ENCODE data around the gene THBS2.

DNA sequence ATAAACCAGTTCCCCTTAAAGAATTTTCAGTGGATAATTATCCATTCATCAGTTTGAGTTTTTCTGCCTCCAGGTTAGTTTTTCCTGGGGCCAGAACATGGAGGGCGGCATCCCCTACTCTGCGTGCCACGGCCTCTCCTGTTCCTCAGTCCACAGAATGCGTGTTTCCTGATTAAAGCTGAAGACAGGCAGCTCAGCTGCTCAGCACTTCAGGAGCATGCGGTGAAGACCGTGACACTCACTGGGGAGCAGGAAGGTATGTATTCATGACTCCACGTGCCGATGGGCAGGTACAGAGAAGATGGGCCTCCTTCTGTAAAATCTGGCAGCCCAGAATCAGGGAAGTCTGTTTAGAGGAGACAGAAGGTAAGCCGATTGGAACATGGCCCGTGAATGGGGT lies 2.0 kb upstream of the THBS2 start:
- TF ChIP-seq, protein P1, sequence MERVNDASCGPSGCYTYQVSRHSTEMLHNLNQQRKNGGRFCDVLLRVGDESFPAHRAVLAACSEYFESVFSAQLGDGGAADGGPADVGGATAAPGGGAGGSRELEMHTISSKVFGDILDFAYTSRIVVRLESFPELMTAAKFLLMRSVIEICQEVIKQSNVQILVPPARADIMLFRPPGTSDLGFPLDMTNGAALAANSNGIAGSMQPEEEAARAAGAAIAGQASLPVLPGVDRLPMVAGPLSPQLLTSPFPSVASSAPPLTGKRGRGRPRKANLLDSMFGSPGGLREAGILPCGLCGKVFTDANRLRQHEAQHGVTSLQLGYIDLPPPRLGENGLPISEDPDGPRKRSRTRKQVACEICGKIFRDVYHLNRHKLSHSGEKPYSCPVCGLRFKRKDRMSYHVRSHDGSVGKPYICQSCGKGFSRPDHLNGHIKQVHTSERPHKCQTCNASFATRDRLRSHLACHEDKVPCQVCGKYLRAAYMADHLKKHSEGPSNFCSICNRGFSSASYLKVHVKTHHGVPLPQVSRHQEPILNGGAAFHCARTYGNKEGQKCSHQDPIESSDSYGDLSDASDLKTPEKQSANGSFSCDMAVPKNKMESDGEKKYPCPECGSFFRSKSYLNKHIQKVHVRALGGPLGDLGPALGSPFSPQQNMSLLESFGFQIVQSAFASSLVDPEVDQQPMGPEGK (CRISPR knock-in tag; IDR thresholded peaks at IDR 0.05; ENCODE audit: borderline replicate concordance) = no peak
- TF ChIP-seq, protein P2, sequence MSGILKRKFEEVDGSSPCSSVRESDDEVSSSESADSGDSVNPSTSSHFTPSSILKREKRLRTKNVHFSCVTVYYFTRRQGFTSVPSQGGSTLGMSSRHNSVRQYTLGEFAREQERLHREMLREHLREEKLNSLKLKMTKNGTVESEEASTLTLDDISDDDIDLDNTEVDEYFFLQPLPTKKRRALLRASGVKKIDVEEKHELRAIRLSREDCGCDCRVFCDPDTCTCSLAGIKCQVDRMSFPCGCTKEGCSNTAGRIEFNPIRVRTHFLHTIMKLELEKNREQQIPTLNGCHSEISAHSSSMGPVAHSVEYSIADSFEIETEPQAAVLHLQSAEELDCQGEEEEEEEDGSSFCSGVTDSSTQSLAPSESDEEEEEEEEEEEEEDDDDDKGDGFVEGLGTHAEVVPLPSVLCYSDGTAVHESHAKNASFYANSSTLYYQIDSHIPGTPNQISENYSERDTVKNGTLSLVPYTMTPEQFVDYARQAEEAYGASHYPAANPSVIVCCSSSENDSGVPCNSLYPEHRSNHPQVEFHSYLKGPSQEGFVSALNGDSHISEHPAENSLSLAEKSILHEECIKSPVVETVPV (CRISPR knock-in tag; IDR thresholded peaks at IDR 0.05) = no peak
- no peak for TF ChIP-seq ZNF8 (CRISPR knock-in tag; IDR thresholded peaks at IDR 0.05)
- no peak for TF ChIP-seq ARNTL (CRISPR knock-in tag; IDR thresholded peaks at IDR 0.05; ENCODE audit: borderline replicate concordance, low read depth)
- no peak for TF ChIP-seq TOX (CRISPR knock-in tag; IDR thresholded peaks at IDR 0.05; ENCODE audit: borderline replicate concordance)
- TF ChIP-seq ZC3H10 (CRISPR knock-in tag; IDR thresholded peaks at IDR 0.05) = no peak
- TF ChIP-seq BACH2 (CRISPR knock-in tag; IDR thresholded peaks at IDR 0.05; ENCODE audit: borderline replicate concordance) = no peak
- TF ChIP-seq RARB (CRISPR knock-in tag; IDR thresholded peaks at IDR 0.05) = no peak
- no peak for TF ChIP-seq CSDC2 (CRISPR knock-in tag; IDR thresholded peaks at IDR 0.05)
